H1 (cell line): ENCODE measurements around the gene HS6ST3. TPM values are rescaled to one million over a fixed set of nuclear protein-coding genes. Genes with fewer than 3 reads are reported as not detected.

Experiments
- CHD7 ChIP-seq: fragments of 300-600 bp; sonication (generic); IDR thresholded peaks from 2 replicates; pipeline ENCODE4 v1.7.1; 2012; ENCODE audit warnings: low read length, moderate library complexity, mild to moderate bottlenecking, inconsistent platforms; ENCODE audit not compliant: insufficient replicate concordance
- EP300 ChIP-seq, 2 experiments: IDR thresholded peaks; 1 replicate in 1 of 2; 2 replicates in 1 of 2; pipeline ENCODE4 v1.6.1; 2011 to 2012; ENCODE audit warnings: low read depth in 2 of 2, low read length in 2 of 2, mild to moderate bottlenecking in 2 of 2, borderline replicate concordance in 1 of 2, inconsistent platforms in 1 of 2, moderate library complexity in 1 of 2
- RFX5 ChIP-seq: IDR thresholded peaks from 2 replicates; pipeline ENCODE4 v1.6.1; 2011; ENCODE audit warnings: low read depth, low read length, improper control_type of control experiment, borderline replicate concordance
- polyA plus RNA-seq, 7 experiments: library from polyadenylated mRNA; depleted of rRNA in 3 of 7; stranded (reverse) in 5 of 7; unstranded in 2 of 7; fragments of >200 nt in 5 of 7; fragments of 200-250 nt in 2 of 7; gene quantifications; 1 replicate in 5 of 7; 2 replicates in 1 of 7; 4 replicates in 1 of 7; pipeline versions ENCODE4 v1.2.1 to v1.2.3, GENCODE V29; 2011 to 2013; ENCODE audit warnings: missing spikeins in 2 of 7, mixed read lengths in 2 of 7
- total RNA-seq: library from RNA; stranded (reverse); fragmentation: NEBNext Ultra II Directional; extraction: Animal tissue kit (Norgen Biotek cat#: 25700); gene quantifications from 2 replicates; pipeline ENCODE4 v1.2.1, GENCODE V29; 2021

HS6ST3 gene
- total and polyA plus RNA-seq, 2 of the 8 experiments (the other 6 are each of a cell fraction or from before 2014, with no cell fraction given): 0.45 to 1.2 TPM

- no peak for TF ChIP-seq CHD7
- no peak for TF ChIP-seq RFX5
- TF ChIP-seq EP300 (IDR thresholded peaks at IDR 0.05; ENCODE audit: borderline replicate concordance in 1 of 2, low read depth in 2 of 2, low read length in 2 of 2): no peak
Observed at GRCh38 chr13:96503481-96503880, 413.6 kb downstream of the HS6ST3 start (continued).
